ENCODE results near the gene TSPAN5.

GRCh38 chr4:98574816-98575215, 83.6 kb downstream of the TSPAN5 start:
- no peak for TF ChIP-seq CTCF (IDR thresholded peaks at IDR 0.05)
- no peak for TF ChIP-seq POLR2A (IDR thresholded peaks at IDR 0.05)
- no peak for TF ChIP-seq POLR2AphosphoS5 (IDR thresholded peaks at IDR 0.05)

Data from breast epithelium (tissue), 3 donors.